M059J (cell line): ENCODE measurements around the gene SYNDIG1. TPM values are rescaled to one million over a fixed set of nuclear protein-coding genes. Genes with fewer than 3 reads are reported as not detected.

Source experiments
- DNase-seq: peaks from one replicate; pipeline ENCODE4 v3.0.0-alpha.2; 2012; ENCODE audit warnings: low read depth
- total RNA-seq: library from RNA; depleted of rRNA; stranded (reverse); fragments of >200 nt; shearing (Covaris generic); gene quantifications from 2 replicates; pipeline ENCODE4 v1.2.3, GENCODE V29; 2014

The SYNDIG1 gene
- total RNA-seq, 1 experiment from 2014 or later = not detected

GRCh38 chr20:24708411-24709295 is 239.2 kb downstream of the SYNDIG1 start:
- no peak for DNase-seq
